ENCODE data around the gene DAPK2.

DNA sequence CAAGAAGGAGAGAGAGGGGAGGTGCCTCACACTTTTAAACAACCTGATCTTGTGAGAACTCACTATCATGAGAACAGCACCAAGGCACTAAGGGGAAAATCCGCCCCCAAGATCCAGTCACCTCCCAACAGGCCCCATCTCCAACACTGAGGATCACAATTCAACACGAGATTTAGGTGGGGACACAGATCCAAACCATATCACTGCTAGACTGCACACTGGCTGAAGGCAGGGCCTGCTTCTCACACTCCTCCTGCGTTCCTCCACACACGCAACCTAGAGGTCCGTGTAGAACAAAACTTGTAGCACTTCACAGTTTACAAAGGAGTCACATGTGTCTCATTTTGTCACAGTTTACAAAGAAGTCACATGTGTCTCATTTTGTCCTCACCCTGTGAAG lies 97.8 kb downstream of the DAPK2 start:
- TF ChIP-seq, protein P1, sequence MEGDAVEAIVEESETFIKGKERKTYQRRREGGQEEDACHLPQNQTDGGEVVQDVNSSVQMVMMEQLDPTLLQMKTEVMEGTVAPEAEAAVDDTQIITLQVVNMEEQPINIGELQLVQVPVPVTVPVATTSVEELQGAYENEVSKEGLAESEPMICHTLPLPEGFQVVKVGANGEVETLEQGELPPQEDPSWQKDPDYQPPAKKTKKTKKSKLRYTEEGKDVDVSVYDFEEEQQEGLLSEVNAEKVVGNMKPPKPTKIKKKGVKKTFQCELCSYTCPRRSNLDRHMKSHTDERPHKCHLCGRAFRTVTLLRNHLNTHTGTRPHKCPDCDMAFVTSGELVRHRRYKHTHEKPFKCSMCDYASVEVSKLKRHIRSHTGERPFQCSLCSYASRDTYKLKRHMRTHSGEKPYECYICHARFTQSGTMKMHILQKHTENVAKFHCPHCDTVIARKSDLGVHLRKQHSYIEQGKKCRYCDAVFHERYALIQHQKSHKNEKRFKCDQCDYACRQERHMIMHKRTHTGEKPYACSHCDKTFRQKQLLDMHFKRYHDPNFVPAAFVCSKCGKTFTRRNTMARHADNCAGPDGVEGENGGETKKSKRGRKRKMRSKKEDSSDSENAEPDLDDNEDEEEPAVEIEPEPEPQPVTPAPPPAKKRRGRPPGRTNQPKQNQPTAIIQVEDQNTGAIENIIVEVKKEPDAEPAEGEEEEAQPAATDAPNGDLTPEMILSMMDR (conservative IDR thresholded peaks at IDR 0.05; ENCODE audit: low read depth, low read length): no peak
- no peak for TF ChIP-seq EZH2 (IDR thresholded peaks at IDR 0.05; ENCODE audit: low read length, unreplicated experiment)
- TF ChIP-seq EZH2phosphoT487 (IDR thresholded peaks at IDR 0.05; ENCODE audit: borderline replicate concordance, low read length): no peak
